SK-N-SH (cell line): ENCODE measurements around the gene PLA2G4E. TPM values are rescaled to one million over a fixed set of nuclear protein-coding genes. Genes with fewer than 3 reads are reported as not detected.

ENCODE experiments used
- CTCF ChIA-PET: fragments of 300-600, 350-600 bp; formaldehyde crosslinking; extraction: SDS; loops from one replicate; lab custom pipeline; 2021; lab: Yijun Ruan, JAX
- POLR2A ChIA-PET: fragments of 350-600 bp; sonication (Branson Sonifier 250); formaldehyde crosslinking; extraction: SDS; loops from one replicate; lab custom pipeline; 2020; ENCODE audit warnings: antibody characterized with exemption, inconsistent platforms; lab: Yijun Ruan, JAX
- DNase-seq: peaks from one replicate; pipeline ENCODE4 v3.0.0; 2012
- H2AFZ ChIP-seq: fragments of 200-600 bp; sonication (generic); 2 replicates; pipeline ENCODE4 v1.8.1; 2016; ENCODE audit warnings: antibody characterized with exemption, mild to moderate bottlenecking, low read depth
- H3F3A ChIP-seq: fragments of 200-600 bp; sonication (generic); replicated peaks from 2 replicates; pipeline ENCODE3; 2016; ENCODE audit warnings: antibody characterized with exemption, mild to moderate bottlenecking; ENCODE audit not compliant: insufficient read depth
- H3K27ac ChIP-seq, 2 experiments: fragments of 200-500 bp in 1 of 2; fragments of 200-600 bp in 1 of 2; sonication (Bioruptor generic) in 1 of 2; sonication (generic), shearing (Covaris generic) in 1 of 2; 2 replicates each; pipeline versions ENCODE4 v1.5.1 to v1.6.1; 2014 to 2016; ENCODE audit warnings: low read depth in 2 of 2, inconsistent platforms in 1 of 2, low read length in 1 of 2, mild to moderate bottlenecking in 1 of 2, mixed read lengths in 1 of 2
- H3K27me3 ChIP-seq: fragments of 200-600 bp; sonication (generic), shearing (Covaris generic); 2 replicates; pipeline ENCODE4 v1.6.1; 2016; ENCODE audit warnings: mixed run types; ENCODE audit not compliant: insufficient read depth
- H3K36me3 ChIP-seq, 2 experiments: fragments of 200-500 bp in 1 of 2; fragments of 200-600 bp in 1 of 2; sonication (Bioruptor generic) in 1 of 2; sonication (generic) in 1 of 2; replicated peaks in 1 of 2; 2 replicates each; pipeline versions ENCODE3 to v1.5.1; 2014 to 2016; ENCODE audit warnings: low read length in 1 of 2, mild to moderate bottlenecking in 1 of 2; ENCODE audit not compliant: insufficient read depth in 2 of 2, control insufficient read depth in 1 of 2
- H3K4me1 ChIP-seq, 2 experiments: fragments of 200-500 bp in 1 of 2; fragments of 200-600 bp in 1 of 2; sonication (Bioruptor generic) in 1 of 2; sonication (generic), shearing (Covaris generic) in 1 of 2; 2 replicates each; pipeline versions ENCODE4 v1.5.1 to v1.6.1; 2014 to 2016; ENCODE audit warnings: low read depth in 1 of 2, low read length in 1 of 2, mixed run types in 1 of 2; ENCODE audit not compliant: insufficient read depth in 2 of 2, control insufficient read depth in 1 of 2
- H3K4me2 ChIP-seq: fragments of 200-600 bp; sonication (generic), shearing (Covaris generic); 2 replicates; pipeline ENCODE4 v1.6.1; 2017; ENCODE audit warnings: mixed run types
- H3K4me3 ChIP-seq, 2 experiments: fragments of 200-500 bp in 1 of 2; fragments of 200-600 bp in 1 of 2; sonication (Bioruptor generic) in 1 of 2; sonication (generic), shearing (Covaris generic) in 1 of 2; 2 replicates each; pipeline versions ENCODE4 v1.5.1 to v1.8.1; 2014 to 2016; ENCODE audit warnings: low read depth in 2 of 2, inconsistent platforms in 1 of 2, low read length in 1 of 2, mild to moderate bottlenecking in 1 of 2, mixed read lengths in 1 of 2, moderate library complexity in 1 of 2
- H3K79me2 ChIP-seq: fragments of 200-600 bp; sonication (generic); 2 replicates; pipeline ENCODE4 v1.8.1; 2017; ENCODE audit warnings: mild to moderate bottlenecking; ENCODE audit not compliant: insufficient read depth
- H3K9ac ChIP-seq: fragments of 200-600 bp; sonication (generic); 2 replicates; pipeline ENCODE4 v1.6.1; 2017; ENCODE audit warnings: mixed run types
- H3K9me2 ChIP-seq: fragments of 200-600 bp; sonication (generic); 2 replicates; pipeline ENCODE4 v1.6.1; 2017; ENCODE audit warnings: mixed run types
- H3K9me3 ChIP-seq: fragments of 200-600 bp; sonication (generic); 2 replicates; pipeline ENCODE4 v1.6.1; 2017; ENCODE audit warnings: mixed run types, mild to moderate bottlenecking, moderate library complexity
- H4K20me1 ChIP-seq: fragments of 200-600 bp; sonication (generic); 2 replicates; pipeline ENCODE4 v1.6.1; 2017; ENCODE audit warnings: mild to moderate bottlenecking, mixed run types; ENCODE audit not compliant: insufficient read depth
- ELF1 ChIP-seq: IDR thresholded peaks from 2 replicates; pipeline ENCODE4 v1.4.0; 2012
- EZH2phosphoT487 ChIP-seq: fragments of 200-600 bp; sonication (generic); IDR thresholded peaks from 2 replicates; pipeline ENCODE4 v1.6.1; 2017; ENCODE audit warnings: low read depth, mixed run types, mild to moderate bottlenecking, antibody characterized with exemption, moderate library complexity, borderline replicate concordance
- FOSL2 ChIP-seq: IDR thresholded peaks from 2 replicates; pipeline ENCODE4 v1.4.0; 2012; ENCODE audit warnings: low read depth, mild to moderate bottlenecking, moderate library complexity, borderline replicate concordance
- FOXJ3 ChIP-seq: sonication (generic); formaldehyde crosslinking; IDR thresholded peaks from 2 replicates; pipeline ENCODE4 v1.5.1; 2020; ENCODE audit warnings: mild to moderate bottlenecking, missing genetic modification reagents
- GABPA ChIP-seq: IDR thresholded peaks from 2 replicates; pipeline ENCODE4 v1.4.0; 2012; ENCODE audit warnings: low read depth, mild to moderate bottlenecking
- JUND ChIP-seq: IDR thresholded peaks from 2 replicates; pipeline ENCODE4 v1.4.0; 2012
- NFIC ChIP-seq: IDR thresholded peaks from 2 replicates; pipeline ENCODE4 v1.4.0; 2012; ENCODE audit warnings: borderline replicate concordance
- POLR2AphosphoS5 ChIP-seq: IDR thresholded peaks from 2 replicates; pipeline ENCODE4 v1.6.1; 2012; ENCODE audit warnings: low read depth, low read length
- RAD21 ChIP-seq: IDR thresholded peaks from 2 replicates; pipeline ENCODE4 v1.6.1; 2012; ENCODE audit warnings: mild to moderate bottlenecking, low read length
- RFX5 ChIP-seq: IDR thresholded peaks from 2 replicates; pipeline ENCODE4 v1.6.1; 2012; ENCODE audit warnings: mild to moderate bottlenecking, improper control_type of control experiment, low read length
- TAF1 ChIP-seq: IDR thresholded peaks from 2 replicates; pipeline ENCODE4 v1.6.1; 2012; ENCODE audit warnings: low read depth, mild to moderate bottlenecking, low read length, moderate library complexity, borderline replicate concordance
- TEAD4 ChIP-seq: IDR thresholded peaks from 2 replicates; pipeline ENCODE4 v1.4.0; 2012; ENCODE audit warnings: mild to moderate bottlenecking, borderline replicate concordance; ENCODE audit not compliant: insufficient read depth
- YY1 ChIP-seq: IDR thresholded peaks from 2 replicates; pipeline ENCODE4 v1.4.0; 2012; ENCODE audit warnings: low read depth, mild to moderate bottlenecking
- WGBS: methylation state at CpG from one replicate; pipeline ENCODE4 v1.1.6; 2017; ENCODE audit warnings: low lambda C conversion rate; 5-methylcytosine and 5-hydroxymethylcytosine counted together
- polyA plus RNA-seq, 3 experiments: library from polyadenylated mRNA; depleted of rRNA; stranded (reverse); fragments of >200 nt; gene quantifications; 2 replicates each; pipeline ENCODE4 v1.2.3, GENCODE V29; 2012
- TF ChIP-seq, protein P1 (sequence below): fragments of 150-350 bp; IDR thresholded peaks from 2 replicates; pipeline ENCODE4 v1.6.1; 2016; ENCODE audit warnings: mild to moderate bottlenecking, low read depth, low read length
- TF ChIP-seq, protein P2 (sequence below): IDR thresholded peaks from 2 replicates; pipeline ENCODE4; 2012
- TF ChIP-seq, protein P3 (sequence below): IDR thresholded peaks from 2 replicates; pipeline ENCODE4 v1.6.1; 2012; ENCODE audit warnings: mild to moderate bottlenecking, low read depth, low read length, moderate library complexity

Gene PLA2G4E
- polyA plus RNA-seq, 1 of the 3 experiments (the other 2 are of a cell fraction): not detected

DNA sequence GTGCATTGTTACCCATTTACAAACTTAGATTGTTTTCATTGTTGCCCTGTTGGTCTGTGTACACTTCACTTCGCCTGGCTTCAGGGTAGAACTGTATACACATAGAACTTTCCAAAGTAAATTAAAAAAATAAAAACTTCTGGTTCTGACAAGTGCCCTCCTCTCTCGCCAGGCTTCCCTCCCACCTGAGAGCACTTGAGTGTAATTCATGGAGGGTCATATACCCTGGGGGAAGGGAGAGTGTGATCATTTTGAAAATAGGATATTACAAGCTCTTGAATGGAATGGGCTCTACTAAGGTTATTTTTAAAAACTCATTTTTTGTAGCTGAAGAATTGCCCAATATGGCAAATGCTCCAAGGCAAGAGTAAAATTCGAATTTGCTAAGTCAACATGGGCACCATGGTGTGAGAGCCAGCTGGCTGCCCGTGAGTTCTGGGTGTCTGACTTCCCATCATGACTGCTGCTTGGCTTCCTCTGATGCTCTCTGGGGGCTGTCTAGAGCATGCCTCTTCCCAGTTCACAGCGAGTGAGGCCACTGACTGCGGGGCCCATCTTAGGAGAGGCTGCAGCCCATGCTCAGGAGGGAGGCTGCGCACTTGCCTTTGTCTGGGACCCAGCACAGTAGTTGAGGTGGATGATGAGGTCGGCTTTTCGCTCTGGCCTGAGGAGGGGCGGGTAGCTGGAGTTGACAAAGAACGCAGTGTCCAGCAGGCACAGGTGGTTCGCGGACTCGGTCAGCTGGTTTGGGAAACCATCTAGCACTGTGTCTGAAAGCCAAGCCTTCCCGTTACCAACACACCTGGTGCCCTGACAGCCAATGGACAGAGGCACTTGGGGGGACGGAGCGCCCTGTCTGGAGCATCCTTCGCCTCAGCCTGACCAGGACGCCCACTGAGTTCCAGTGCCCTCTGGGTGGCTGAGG lies 35.3 kb downstream of the PLA2G4E start:
- Histone ChIP-seq H3K79me2 (no peaks in the 10 kb centered on the region), H3K36me3 (no peaks in the 10 kb centered on the region), H3K9me3 (no peaks in the 10 kb centered on the region), H3F3A (no peaks in the 10 kb centered on the region), H4K20me1 (no peaks in the 10 kb centered on the region), H3K9me2 (no peaks in the 10 kb centered on the region), H2AFZ (no peak overlapping the region), H3K4me3 (no peak overlapping the region), H3K27ac (no peak overlapping the region), H3K27me3 (no peaks in the 10 kb centered on the region), H3K9ac (no peak overlapping the region), H3K4me1 (no peaks in the 10 kb centered on the region; a peak in 1 of 4 replicates), H3K4me2 (no peak overlapping the region)
- TF ChIP-seq ELF1 (no peak), NFIC (no peak), JUND (no peak), EZH2phosphoT487 (no peak), TAF1 (no peak), FOXJ3 (CRISPR knock-in tag) (no peak), POLR2AphosphoS5 (no peak), TEAD4 (no peak), GABPA (no peak), FOSL2 (no peak), RFX5 (no peak), RAD21 (no peak), YY1 (no peak)
- TF ChIP-seq, protein P1, sequence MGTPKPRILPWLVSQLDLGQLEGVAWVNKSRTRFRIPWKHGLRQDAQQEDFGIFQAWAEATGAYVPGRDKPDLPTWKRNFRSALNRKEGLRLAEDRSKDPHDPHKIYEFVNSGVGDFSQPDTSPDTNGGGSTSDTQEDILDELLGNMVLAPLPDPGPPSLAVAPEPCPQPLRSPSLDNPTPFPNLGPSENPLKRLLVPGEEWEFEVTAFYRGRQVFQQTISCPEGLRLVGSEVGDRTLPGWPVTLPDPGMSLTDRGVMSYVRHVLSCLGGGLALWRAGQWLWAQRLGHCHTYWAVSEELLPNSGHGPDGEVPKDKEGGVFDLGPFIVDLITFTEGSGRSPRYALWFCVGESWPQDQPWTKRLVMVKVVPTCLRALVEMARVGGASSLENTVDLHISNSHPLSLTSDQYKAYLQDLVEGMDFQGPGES: no peak
- TF ChIP-seq, protein P2, sequence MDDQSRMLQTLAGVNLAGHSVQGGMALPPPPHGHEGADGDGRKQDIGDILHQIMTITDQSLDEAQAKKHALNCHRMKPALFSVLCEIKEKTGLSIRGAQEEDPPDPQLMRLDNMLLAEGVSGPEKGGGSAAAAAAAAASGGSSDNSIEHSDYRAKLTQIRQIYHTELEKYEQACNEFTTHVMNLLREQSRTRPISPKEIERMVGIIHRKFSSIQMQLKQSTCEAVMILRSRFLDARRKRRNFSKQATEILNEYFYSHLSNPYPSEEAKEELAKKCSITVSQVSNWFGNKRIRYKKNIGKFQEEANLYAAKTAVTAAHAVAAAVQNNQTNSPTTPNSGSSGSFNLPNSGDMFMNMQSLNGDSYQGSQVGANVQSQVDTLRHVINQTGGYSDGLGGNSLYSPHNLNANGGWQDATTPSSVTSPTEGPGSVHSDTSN: no peak
- TF ChIP-seq, protein P3, sequence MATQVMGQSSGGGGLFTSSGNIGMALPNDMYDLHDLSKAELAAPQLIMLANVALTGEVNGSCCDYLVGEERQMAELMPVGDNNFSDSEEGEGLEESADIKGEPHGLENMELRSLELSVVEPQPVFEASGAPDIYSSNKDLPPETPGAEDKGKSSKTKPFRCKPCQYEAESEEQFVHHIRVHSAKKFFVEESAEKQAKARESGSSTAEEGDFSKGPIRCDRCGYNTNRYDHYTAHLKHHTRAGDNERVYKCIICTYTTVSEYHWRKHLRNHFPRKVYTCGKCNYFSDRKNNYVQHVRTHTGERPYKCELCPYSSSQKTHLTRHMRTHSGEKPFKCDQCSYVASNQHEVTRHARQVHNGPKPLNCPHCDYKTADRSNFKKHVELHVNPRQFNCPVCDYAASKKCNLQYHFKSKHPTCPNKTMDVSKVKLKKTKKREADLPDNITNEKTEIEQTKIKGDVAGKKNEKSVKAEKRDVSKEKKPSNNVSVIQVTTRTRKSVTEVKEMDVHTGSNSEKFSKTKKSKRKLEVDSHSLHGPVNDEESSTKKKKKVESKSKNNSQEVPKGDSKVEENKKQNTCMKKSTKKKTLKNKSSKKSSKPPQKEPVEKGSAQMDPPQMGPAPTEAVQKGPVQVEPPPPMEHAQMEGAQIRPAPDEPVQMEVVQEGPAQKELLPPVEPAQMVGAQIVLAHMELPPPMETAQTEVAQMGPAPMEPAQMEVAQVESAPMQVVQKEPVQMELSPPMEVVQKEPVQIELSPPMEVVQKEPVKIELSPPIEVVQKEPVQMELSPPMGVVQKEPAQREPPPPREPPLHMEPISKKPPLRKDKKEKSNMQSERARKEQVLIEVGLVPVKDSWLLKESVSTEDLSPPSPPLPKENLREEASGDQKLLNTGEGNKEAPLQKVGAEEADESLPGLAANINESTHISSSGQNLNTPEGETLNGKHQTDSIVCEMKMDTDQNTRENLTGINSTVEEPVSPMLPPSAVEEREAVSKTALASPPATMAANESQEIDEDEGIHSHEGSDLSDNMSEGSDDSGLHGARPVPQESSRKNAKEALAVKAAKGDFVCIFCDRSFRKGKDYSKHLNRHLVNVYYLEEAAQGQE: no peak
- ChIA-PET CTCF (interaction anchor here (1.0 to 9.0 kb wide), 8 partner anchors 13 to 152 kb away, joined by 3 to 165 read pairs (median 6); partner anchors contain the start of gene EHD4), POLR2A (no interaction called here)
- 72% methylated on average over 8 of the region's 19 CpGs for WGBS
- DNase-seq: no peak
